Suprapubic skin (tissue), 4 donors: ENCODE measurements around the gene KRTAP10-7. TPM values are rescaled to one million over a fixed set of nuclear protein-coding genes. Genes with fewer than 3 reads are reported as not detected.
"Not testable (repeated sequence)": the region's sequence is repeated elsewhere in the genome, so short reads cannot be mapped to it uniquely, and the experiment has no call there.

Experiments
- DNase-seq, 2 donors: peaks; one replicate each; pipeline ENCODE4 v3.0.0-alpha.2; 2019; ENCODE audit warnings: low spot score in 2 of 2
- H3K27ac ChIP-seq: fragments of 200-600 bp; sonication (generic); one replicate; pipeline ENCODE4 v1.5.1; 2019
- H3K27me3 ChIP-seq: fragments of 200-600 bp; sonication (generic); one replicate; pipeline ENCODE4 v1.5.1; 2019
- H3K36me3 ChIP-seq: fragments of 200-600 bp; sonication (generic); one replicate; pipeline ENCODE4 v1.5.1; 2019
- H3K4me1 ChIP-seq: fragments of 200-600 bp; sonication (generic); one replicate; pipeline ENCODE4 v1.5.1; 2019
- H3K4me3 ChIP-seq: fragments of 200-600 bp; sonication (generic); one replicate; pipeline ENCODE4 v1.5.1; 2019; ENCODE audit warnings: mild to moderate bottlenecking
- H3K9me3 ChIP-seq: fragments of 200-600 bp; sonication (generic); one replicate; pipeline ENCODE4 v1.5.1; 2019
- CTCF ChIP-seq, 2 donors: fragments of 200-600 bp in 1 of 2; fragments of 450-650 bp in 1 of 2; sonication (generic) in 1 of 2; IDR thresholded peaks; one replicate each; pipeline ENCODE4 v1.5.1; 2016 to 2019; ENCODE audit warnings: antibody characterized with exemption in 2 of 2, mild to moderate bottlenecking in 1 of 2, moderate library complexity in 1 of 2
- EP300 ChIP-seq: sonication (generic); formaldehyde crosslinking; IDR thresholded peaks from one replicate; pipeline ENCODE4 v1.6.1; 2017; ENCODE audit warnings: antibody characterized with exemption
- POLR2A ChIP-seq, 2 donors: fragments of 450-650 bp; IDR thresholded peaks; one replicate each; pipeline ENCODE4 v1.6.1; 2017; ENCODE audit warnings: antibody characterized with exemption in 2 of 2, mild to moderate bottlenecking in 2 of 2, moderate library complexity in 2 of 2
- POLR2AphosphoS5 ChIP-seq, 3 donors: sonication (generic); formaldehyde crosslinking; IDR thresholded peaks; one replicate each; pipeline ENCODE4 v1.6.1; 2017; ENCODE audit warnings: antibody characterized with exemption in 3 of 3
- WGBS: methylation state at CpG from one replicate; pipeline ENCODE4 v1.1.5; 2018; 5-methylcytosine and 5-hydroxymethylcytosine counted together
- total RNA-seq, 4 donors: library from RNA; depleted of rRNA; stranded (reverse); fragments of >200 nt; gene quantifications; one replicate each; pipeline ENCODE4 v1.1.0, GENCODE V29; 2016

KRTAP10-7 gene
- total RNA-seq = 10 to 100 TPM in 1 of 4 donors, 1 to 10 TPM in 2, not detected in 1; 3.7 to 12.9 (median 4.2) TPM

- not testable (repeated sequence) for H3K4me3 ChIP-seq, H3K9me3 ChIP-seq, H3K36me3 ChIP-seq, H3K4me1 ChIP-seq, DNase-seq, H3K27ac ChIP-seq
- H3K27me3 ChIP-seq = peaks cover 46% of the 10 kb centered on the region
- 80% methylated on average over 19 of the region's 23 CpGs for WGBS
These were observed at the start of gene KRTAP10-7 for GRCh38 chr21:44600118-44600978. Gene KRTAP10-7, plus strand, starts transcription at chr21:44600597. Its CDS starts 25 bp downstream, at chr21:44600622.

GRCh38 chr21:44550807-44551206 lies 49.6 kb upstream of the KRTAP10-7 start:
- TF ChIP-seq POLR2AphosphoS5 (IDR thresholded peaks at IDR 0.05) = no peak
- no peak for TF ChIP-seq CTCF (IDR thresholded peaks at IDR 0.05)
- no peak for TF ChIP-seq EP300
- no peak for TF ChIP-seq POLR2A (IDR thresholded peaks at IDR 0.05)
- Histone ChIP-seq H3K27me3 (peaks cover 48% of the 10 kb centered on the region), H3K4me3 (no peak overlapping the region), H3K9me3 (no peaks in the 10 kb centered on the region), H3K27ac (no peak overlapping the region), H3K36me3 (no peaks in the 10 kb centered on the region), H3K4me1 (peaks cover 14% of the 10 kb centered on the region)
- WGBS = no CpG with 5 or more reads among the region's 10 CpGs
- DNase-seq = no peak

GRCh38 chr21:44551340-44551961 lies 48.9 kb upstream of the KRTAP10-7 start, which contains the start of gene KRTAP10-2:
Gene KRTAP10-2, minus strand, starts transcription at chr21:44551505. Its CDS starts 47 bp downstream, at chr21:44551458.
- Histone ChIP-seq H3K4me1 (peaks cover 14% of the 10 kb centered on the region), H3K27ac (no peak within 1 kb of the TSS), H3K36me3 (no peaks in the 10 kb centered on the region), H3K4me3 (no peak within 1 kb of the TSS), H3K9me3 (no peaks in the 10 kb centered on the region), H3K27me3 (peaks cover 55% of the 10 kb centered on the region)
- no peak for DNase-seq
- WGBS = 44% methylated on average over 3 of the region's 17 CpGs
- no peak for TF ChIP-seq EP300
- TF ChIP-seq POLR2AphosphoS5 (IDR thresholded peaks at IDR 0.05) = no peak
- no peak for TF ChIP-seq POLR2A (IDR thresholded peaks at IDR 0.05)
- TF ChIP-seq CTCF (IDR thresholded peaks at IDR 0.05) = no peak

GRCh38 chr21:44552136-44552535 lies 48.3 kb upstream of the KRTAP10-7 start:
- Histone ChIP-seq H3K27me3 (peaks cover 60% of the 10 kb centered on the region), H3K4me1 (peaks cover 14% of the 10 kb centered on the region), H3K9me3 (no peaks in the 10 kb centered on the region), H3K27ac (no peak overlapping the region), H3K4me3 (no peak overlapping the region), H3K36me3 (no peaks in the 10 kb centered on the region)
- TF ChIP-seq POLR2AphosphoS5 (IDR thresholded peaks at IDR 0.05) (no peak), CTCF (IDR thresholded peaks at IDR 0.05) (no peak), POLR2A (IDR thresholded peaks at IDR 0.05) (no peak), EP300 (no peak)
- DNase-seq = no peak
- 97% methylated on average over 4 of the region's 6 CpGs for WGBS

GRCh38 chr21:44552681-44553080 lies 47.7 kb upstream of the KRTAP10-7 start:
- Histone ChIP-seq H3K4me3 (no peak overlapping the region), H3K27ac (no peak overlapping the region), H3K4me1 (peaks cover 14% of the 10 kb centered on the region), H3K9me3 (no peaks in the 10 kb centered on the region), H3K27me3 (peaks cover 66% of the 10 kb centered on the region), H3K36me3 (no peaks in the 10 kb centered on the region)
- WGBS = 76% methylated on average over 9 of the region's 13 CpGs
- DNase-seq = no peak
- TF ChIP-seq POLR2AphosphoS5 (IDR thresholded peaks at IDR 0.05) (no peak), CTCF (IDR thresholded peaks at IDR 0.05) (no peak), EP300 (no peak), POLR2A (IDR thresholded peaks at IDR 0.05) (no peak)
